Hematopoietic multipotent progenitor cell (in vitro differentiated cells): ENCODE data around the gene LPAR2. TPM values are rescaled to one million over a fixed set of nuclear protein-coding genes. Genes with fewer than 3 reads are reported as not detected.
"Not testable (repeated sequence)": the region's sequence is repeated elsewhere in the genome, so short reads cannot be mapped to it uniquely, and the experiment has no call there.

ENCODE experiments used
- DNase-seq, 3 donors: peaks; one replicate each; pipeline ENCODE4 v3.0.0-alpha.2; 2011 to 2015; ENCODE audit warnings: low read depth in 2 of 3, low spot score in 2 of 3
- total RNA-seq: library from RNA; depleted of rRNA; stranded (reverse); fragments of >200 nt; gene quantifications from one replicate; pipeline ENCODE4 v1.2.3, GENCODE V29; 2012

LPAR2 gene
- total RNA-seq, 1 donor = 22.6 TPM

GRCh38 chr19:19633711-19634515 is 5.9 kb upstream of the LPAR2 start:
- DNase-seq = no peak

- DNase-seq = no peak
Measured at GRCh38 chr19:19632661-19633060, 4.6 kb upstream of the LPAR2 start.

GRCh38 chr19:19631346-19631745 is 3.3 kb upstream of the LPAR2 start:
- no peak for DNase-seq

- no peak for DNase-seq
Measured at GRCh38 chr19:19630426-19630825, 2.4 kb upstream of the LPAR2 start.

GRCh38 chr19:19630062-19630414 is 2.0 kb upstream of the LPAR2 start:
- no peak for DNase-seq

GRCh38 chr19:19628501-19629134 is 598 bp upstream of the LPAR2 start:
- peak in 2 of 3 donors; percentile 42 to 52 for DNase-seq

GRCh38 chr19:19626516-19627472 is 1.2 kb downstream of the LPAR2 start:
- no peak for DNase-seq

GRCh38 chr19:19624032-19624570 is 3.9 kb downstream of the LPAR2 start:
- no peak for DNase-seq

- DNase-seq = no peak
Measured at GRCh38 chr19:19623383-19623782, 4.6 kb downstream of the LPAR2 start.

GRCh38 chr19:19619849-19620210 is 8.2 kb downstream of the LPAR2 start:
- DNase-seq = no peak

- no peak for DNase-seq
Measured at GRCh38 chr19:19619181-19619848, 8.7 kb downstream of the LPAR2 start.

- DNase-seq = peak; percentile 95 to 98 (median 98)
Measured at GRCh38 chr19:19618219-19619051, 9.6 kb downstream of the LPAR2 start, which contains the start of gene PBX4. TSS of gene PBX4 (minus strand) at chr19:19618687. CDS start at chr19:19618629, 58 bp downstream.

GRCh38 chr19:19615086-19615485 is 12.9 kb downstream of the LPAR2 start:
- no peak for DNase-seq

GRCh38 chr19:19613506-19613905 is 14.5 kb downstream of the LPAR2 start:
- no peak for DNase-seq

- DNase-seq = no peak
Measured at GRCh38 chr19:19610376-19611202, 17.4 kb downstream of the LPAR2 start.

- not testable (repeated sequence) for DNase-seq
Measured at GRCh38 chr19:19606686-19607085, 21.3 kb downstream of the LPAR2 start.

GRCh38 chr19:19606021-19606420 is 22.0 kb downstream of the LPAR2 start:
- peak in 2 of 3 donors; percentile 52 to 58 for DNase-seq

- no peak for DNase-seq
Measured at GRCh38 chr19:19602713-19603324, 25.2 kb downstream of the LPAR2 start.
